Measurements from ENCODE around the gene PLXNA4.

The PLXNA4 gene

GRCh38 chr7:132532281-132532680 is 44.0 kb downstream of the PLXNA4 start:
- no peak for TF ChIP-seq CTCF (IDR thresholded peaks at IDR 0.05; ENCODE audit: low read depth, low read length)
- H3K4me3 ChIP-seq (ENCODE audit: low read depth, low read length), result no peak overlapping the region

GRCh38 chr7:132531562-132531961 is 44.7 kb downstream of the PLXNA4 start:
- TF ChIP-seq CTCF (IDR thresholded peaks at IDR 0.05; ENCODE audit: low read depth, low read length), result no peak
- H3K4me3 ChIP-seq (ENCODE audit: low read depth, low read length), result no peak overlapping the region

GRCh38 chr7:132528695-132529094 is 47.6 kb downstream of the PLXNA4 start:
- no peak overlapping the region for H3K4me3 ChIP-seq (ENCODE audit: low read depth, low read length)
- no peak for TF ChIP-seq CTCF (IDR thresholded peaks at IDR 0.05; ENCODE audit: low read depth, low read length)

- no peak overlapping the region for H3K4me3 ChIP-seq (ENCODE audit: low read depth, low read length)
- TF ChIP-seq CTCF (IDR thresholded peaks at IDR 0.05; ENCODE audit: low read depth, low read length), result no peak
These were observed 48.5 kb downstream of the PLXNA4 start for GRCh38 chr7:132527467-132528410.

GRCh38 chr7:132526111-132526740 is 50.0 kb downstream of the PLXNA4 start:
- H3K4me3 ChIP-seq (ENCODE audit: low read depth, low read length), result no peak overlapping the region
- no peak for TF ChIP-seq CTCF (IDR thresholded peaks at IDR 0.05; ENCODE audit: low read depth, low read length)

GRCh38 chr7:132521423-132521822 is 54.8 kb downstream of the PLXNA4 start:
- no peak overlapping the region for H3K4me3 ChIP-seq (ENCODE audit: low read depth, low read length)
- TF ChIP-seq CTCF (IDR thresholded peaks at IDR 0.05; ENCODE audit: low read depth, low read length), result no peak

Data from WI38 (cell line).